Activated naive CD8-positive, alpha-beta T cell treated with anti-CD3 and anti-CD28 coated beads, Interleukin-2, amount 50 U/mL, for 16 hours (primary cell): ENCODE measurements around the gene KCNMA1.

Experiments used
- DNase-seq: peaks from one replicate; pipeline ENCODE4 v3.0.0-alpha.2; 2020; ENCODE audit warnings: low read depth, low spot score

KCNMA1 gene

DNA sequence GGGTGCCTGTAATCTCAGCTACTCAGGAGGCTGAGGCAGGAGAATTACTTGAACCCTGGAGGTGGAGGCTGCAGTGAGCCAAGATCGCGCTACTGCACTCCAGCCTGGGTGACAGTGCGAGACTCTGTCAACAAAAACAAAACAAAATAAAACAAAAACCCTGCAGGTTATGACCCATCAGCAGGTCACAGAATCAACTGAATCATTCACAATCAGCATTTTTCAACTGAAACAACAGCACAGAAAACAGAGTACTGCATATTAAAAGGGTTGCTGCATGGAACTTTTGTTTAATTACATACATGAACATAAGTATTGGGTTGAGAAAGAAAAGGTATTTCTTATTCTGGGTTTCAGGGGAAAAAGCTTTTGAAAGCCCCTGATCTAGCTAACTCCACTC is 77.6 kb downstream of the KCNMA1 start:
- no peak for DNase-seq

- DNase-seq: no peak
Observed at GRCh38 chr10:77556990-77557601, 80.5 kb downstream of the KCNMA1 start.

- DNase-seq: no peak
Observed at GRCh38 chr10:77555591-77556212, 81.9 kb downstream of the KCNMA1 start.

DNA sequence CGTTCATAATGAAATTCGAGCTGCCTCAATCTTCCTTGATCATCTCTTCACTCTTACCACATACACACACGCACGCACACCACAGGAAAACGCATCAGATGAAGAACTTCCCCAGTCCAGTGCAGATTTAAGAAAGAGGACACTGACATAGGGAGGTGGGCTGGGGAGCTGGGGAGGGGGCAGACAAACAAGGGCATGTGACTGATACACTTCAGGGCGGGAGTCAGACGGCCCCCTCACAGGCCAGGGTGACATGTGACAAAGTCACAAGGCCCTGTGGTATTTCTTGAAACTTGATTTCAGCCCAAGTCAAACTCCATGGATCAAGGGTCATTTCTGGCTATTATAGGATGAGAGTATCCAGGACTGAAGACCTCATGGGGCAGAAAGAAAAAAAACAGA is 82.6 kb downstream of the KCNMA1 start:
- DNase-seq: no peak

- DNase-seq: no peak
Observed at GRCh38 chr10:77553966-77554365, 83.6 kb downstream of the KCNMA1 start.

DNA sequence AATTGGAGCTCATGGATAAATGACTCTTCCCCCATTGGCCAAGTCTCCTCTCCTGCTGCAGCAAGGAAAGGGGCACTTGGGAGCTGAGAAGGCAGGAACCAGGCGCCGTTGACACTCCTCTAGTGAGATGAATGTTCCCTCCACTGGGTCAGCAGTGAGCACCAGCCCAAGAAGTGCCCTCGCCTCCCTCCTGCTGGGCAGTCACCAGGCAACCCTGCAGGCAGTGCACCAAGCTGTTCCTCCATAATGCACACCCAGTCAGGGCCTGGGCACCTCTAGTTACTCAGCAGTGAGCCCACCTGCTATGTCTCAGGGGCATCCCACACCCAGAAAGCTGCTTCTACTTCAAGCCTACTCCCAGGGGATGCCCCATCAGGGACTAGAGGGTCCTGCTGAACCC is 84.3 kb downstream of the KCNMA1 start:
- no peak for DNase-seq

- DNase-seq: no peak
Observed at GRCh38 chr10:77552252-77552651, 85.4 kb downstream of the KCNMA1 start.

GRCh38 chr10:77550378-77550777 is 87.2 kb downstream of the KCNMA1 start:
- no peak for DNase-seq

- no peak for DNase-seq
Observed at GRCh38 chr10:77548671-77549070, 88.9 kb downstream of the KCNMA1 start.

GRCh38 chr10:77548157-77548556 is 89.5 kb downstream of the KCNMA1 start:
- no peak for DNase-seq

GRCh38 chr10:77547307-77548050 is 90.1 kb downstream of the KCNMA1 start:
- no peak for DNase-seq

GRCh38 chr10:77546042-77546441 is 91.6 kb downstream of the KCNMA1 start:
- DNase-seq: no peak

DNA sequence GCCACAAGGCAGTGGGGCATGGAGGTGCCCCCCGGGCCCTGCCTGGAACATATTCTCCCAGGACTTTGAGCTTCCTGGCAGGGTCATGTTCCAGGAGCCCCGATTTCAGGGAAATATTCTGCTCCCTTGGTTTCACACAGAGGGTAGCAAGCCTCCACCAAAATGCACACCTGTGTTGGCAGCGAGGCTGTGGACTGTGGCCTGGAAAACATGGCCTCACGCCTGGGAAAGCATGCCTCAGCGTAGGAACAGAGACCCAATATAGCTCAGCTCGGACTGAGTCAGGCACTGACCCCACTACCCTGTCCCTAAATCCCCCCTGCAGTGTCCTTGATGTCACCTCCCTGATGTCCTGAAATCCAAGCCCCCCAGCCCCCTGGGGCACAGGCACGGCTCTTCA is 92.0 kb downstream of the KCNMA1 start:
- no peak for DNase-seq

GRCh38 chr10:77544617-77545016 is 93.0 kb downstream of the KCNMA1 start:
- DNase-seq: no peak

GRCh38 chr10:77542710-77543259 is 94.8 kb downstream of the KCNMA1 start:
- DNase-seq: no peak

GRCh38 chr10:77541944-77542343 is 95.7 kb downstream of the KCNMA1 start:
- no peak for DNase-seq

DNA sequence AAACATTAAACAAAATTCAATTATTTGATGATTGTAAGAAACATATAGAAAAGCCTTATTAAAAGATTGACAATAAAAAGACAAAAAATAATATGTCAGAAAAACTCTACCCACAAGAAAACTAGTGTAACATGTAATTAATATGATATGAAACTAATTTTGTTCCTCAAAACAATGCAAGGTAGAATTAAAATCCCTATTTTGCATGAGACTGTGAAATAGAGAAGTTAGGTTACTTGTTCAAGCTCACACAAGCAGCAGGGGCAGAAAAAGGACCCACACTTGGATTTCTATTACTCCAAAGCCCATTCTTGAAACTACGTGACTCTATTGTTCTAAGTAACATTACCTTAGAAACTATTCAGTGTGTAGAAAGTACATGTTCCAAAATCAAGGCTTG is 96.4 kb downstream of the KCNMA1 start:
- DNase-seq: no peak

DNA sequence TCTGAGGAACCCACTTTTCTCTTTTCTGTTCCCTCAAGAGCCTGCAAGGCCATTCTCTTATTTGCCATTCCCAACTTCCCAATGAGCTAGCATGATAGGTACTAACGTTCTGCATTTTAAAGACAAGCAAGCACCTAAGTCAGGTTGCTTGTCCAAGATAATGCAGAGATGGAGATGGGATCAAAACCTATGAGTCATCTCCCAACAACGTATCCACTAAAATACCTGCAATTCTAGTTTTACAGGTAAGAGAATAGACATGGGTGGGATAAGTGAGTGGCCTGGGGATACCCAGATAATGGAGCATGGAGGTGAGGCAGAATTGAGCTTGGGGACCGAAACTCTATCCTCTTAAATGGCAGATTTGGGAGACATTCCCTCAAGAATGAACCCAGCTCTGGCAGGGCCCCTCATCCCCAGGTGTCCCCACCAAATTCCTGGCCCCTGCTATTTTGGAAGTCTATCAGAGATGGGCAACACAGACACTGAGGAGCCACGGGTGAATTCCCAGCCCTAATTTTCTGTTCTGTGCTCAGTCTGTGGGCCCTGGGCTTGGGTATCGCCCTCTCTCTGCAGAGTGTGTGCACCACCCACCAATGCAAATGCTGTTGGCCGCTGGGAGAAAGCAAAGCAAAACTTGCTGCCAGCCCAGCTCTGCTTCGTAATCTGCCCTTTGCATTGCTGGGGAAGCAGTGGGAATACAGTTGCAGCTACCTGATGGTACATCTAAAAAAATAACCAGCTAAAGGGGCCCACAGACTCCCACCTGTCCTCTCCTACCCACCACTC is 98.3 kb downstream of the KCNMA1 start:
- no peak for DNase-seq

DNA sequence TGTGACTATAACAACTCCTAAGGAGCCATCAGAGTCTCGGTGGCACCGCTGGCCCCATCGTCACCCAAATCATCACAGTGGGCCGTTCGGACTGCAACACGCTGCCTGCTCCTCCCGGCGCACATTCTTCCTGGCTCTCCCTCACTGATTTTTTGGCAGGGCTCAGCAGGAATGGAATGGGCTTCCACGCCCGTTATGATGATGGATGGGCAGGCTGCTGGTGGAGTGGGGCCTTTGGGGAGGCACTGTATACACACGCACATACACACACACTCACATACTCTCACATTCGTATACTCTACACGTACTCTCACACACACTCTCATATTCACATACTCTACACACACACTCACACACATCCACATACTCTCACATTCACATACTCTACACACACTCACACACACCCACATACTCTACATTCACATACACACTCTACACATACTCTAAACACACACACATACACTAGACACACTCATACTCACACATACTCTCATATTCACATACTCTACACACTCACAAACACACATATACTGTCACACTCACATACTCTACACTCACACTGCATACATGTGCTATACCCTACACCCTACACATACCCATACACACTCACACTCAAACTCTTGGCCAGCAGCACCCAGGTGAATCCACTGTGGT is 99.8 kb downstream of the KCNMA1 start:
- no peak for DNase-seq

- DNase-seq: no peak
Observed at GRCh38 chr10:77537071-77537470, 100.5 kb downstream of the KCNMA1 start.

GRCh38 chr10:77533887-77534278 is 103.7 kb downstream of the KCNMA1 start:
- no peak for DNase-seq
